SKM-1 (cell line): ENCODE measurements around the gene DDX25.

Experiments
- DNase-seq: peaks from one replicate; lab custom pipeline; 2025; ENCODE audit not compliant: unreplicated experiment; lab: John Stamatoyannopoulos, UW

Gene DDX25

DNA sequence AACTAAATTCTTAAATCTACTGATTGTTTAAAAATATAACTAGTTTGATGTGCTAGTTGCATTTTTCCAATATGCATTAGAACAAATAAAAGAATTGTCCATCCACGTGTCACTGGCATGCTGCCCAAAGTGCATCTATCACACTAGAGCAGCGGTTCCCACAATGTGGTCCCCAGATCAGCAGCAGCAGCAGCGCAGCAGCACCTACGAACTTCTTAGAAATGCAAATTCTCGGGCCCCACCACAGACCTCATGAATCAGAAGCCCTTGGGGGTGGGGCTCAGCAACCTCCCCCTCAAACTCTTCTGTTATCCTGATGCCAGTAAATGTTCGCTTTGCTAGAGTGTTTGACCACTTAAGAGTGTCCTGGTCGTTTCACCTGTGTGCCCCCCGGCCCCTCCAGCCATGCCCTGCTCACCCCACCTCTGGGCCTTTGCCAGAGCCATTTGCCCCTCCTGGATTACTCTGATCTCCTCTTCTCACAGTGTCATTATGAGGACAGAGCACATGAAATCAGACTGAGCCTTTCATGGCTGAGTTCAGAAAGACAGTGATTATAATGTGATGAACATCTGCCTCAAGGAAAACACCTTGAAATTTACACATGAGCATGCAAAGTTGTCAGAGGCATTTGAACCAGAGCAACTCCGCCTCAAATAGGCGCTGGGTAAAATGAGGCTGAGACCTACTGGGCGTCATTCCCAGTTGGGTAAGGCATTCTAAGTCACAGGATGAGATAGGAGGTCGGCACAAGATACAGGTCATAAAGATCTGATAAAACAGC lies 28.9 kb downstream of the DDX25 start:
- no peak for DNase-seq

DNA sequence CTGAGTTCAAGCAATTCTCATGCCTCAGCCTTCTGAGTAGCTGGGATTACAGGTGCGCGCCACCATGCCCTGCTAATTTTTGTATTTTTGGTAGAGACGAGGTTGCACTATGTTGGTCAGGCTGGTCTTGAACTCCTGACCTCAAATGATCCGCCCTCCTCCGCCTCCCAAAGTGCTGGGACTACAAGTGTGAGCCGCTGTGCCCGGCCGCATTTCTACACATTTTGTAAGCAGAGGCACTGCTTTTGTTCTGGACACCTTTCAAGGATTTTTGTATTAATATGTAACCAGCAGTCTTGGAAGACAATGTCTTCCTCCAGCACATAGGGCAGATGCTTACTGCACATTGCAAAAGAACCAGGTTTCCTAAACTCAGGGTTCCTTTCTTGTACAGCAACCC lies 30.2 kb downstream of the DDX25 start:
- no peak for DNase-seq

DNA sequence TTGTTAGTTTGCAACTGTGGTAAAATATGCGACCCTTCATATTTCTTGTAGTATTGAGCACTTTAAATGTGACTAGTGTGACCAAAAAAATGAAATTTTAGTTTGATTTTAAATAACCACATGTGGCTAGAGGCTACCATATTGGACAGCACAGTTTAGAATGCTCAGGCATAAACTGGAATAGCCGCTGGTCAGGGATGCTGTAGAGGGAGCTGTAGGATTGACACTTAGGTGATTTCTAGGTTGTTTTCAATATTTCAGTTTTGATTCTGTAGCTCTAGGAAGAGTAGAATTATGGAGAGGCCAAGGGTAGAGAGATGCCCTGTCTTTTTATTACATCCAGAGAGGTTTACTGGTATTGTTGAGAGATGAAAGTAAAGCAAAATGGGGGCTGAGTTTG lies 30.7 kb downstream of the DDX25 start:
- DNase-seq = no peak

DNA sequence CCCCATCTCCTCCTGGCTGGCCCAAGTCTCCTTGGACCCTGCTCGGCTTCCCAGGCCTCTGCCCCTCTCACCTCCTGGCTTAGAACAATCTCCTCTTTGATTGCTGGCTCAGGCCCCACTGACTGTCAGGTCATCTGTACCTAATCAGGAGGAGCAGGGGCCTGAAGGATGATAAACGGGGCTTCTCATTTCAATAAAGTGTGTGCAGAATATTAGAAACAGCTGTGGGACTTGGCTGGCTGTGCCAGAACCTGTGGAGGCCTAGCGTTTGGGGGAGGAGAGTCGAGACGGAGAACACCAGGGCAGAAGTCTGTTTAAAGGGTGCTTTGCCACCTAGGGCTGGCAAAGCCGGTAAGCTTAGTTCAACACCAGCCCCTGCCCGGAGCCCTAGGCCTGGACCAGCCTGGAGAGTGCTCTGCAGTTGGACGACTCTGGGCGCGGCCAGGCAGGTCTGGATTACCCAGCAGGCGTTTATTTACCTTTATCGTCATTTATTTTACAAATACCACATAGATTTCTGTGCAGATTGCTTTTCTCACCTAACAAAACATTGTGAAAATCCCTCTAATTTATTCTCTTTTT lies 31.4 kb downstream of the DDX25 start:
- DNase-seq = no peak

DNA sequence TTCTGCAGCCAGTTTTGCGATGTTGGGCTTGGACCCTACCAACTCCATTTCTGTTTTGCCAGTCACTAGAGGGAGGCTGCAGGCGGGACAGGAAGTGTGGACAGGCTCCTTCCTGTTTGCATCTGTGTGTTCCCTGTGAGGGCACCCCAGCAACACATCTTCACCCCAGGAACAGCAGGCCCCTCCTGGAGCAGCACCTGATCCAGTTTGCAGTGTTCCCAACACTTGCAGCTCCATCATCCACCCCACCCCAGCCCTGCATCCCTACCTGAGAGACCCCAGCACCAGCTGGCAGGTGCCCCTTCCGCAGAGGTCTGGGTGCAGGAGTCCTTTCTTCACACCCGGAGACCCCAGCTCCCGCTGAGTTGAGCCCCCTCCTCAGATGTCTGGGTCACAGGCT lies 34.1 kb downstream of the DDX25 start:
- no peak for DNase-seq

DNA sequence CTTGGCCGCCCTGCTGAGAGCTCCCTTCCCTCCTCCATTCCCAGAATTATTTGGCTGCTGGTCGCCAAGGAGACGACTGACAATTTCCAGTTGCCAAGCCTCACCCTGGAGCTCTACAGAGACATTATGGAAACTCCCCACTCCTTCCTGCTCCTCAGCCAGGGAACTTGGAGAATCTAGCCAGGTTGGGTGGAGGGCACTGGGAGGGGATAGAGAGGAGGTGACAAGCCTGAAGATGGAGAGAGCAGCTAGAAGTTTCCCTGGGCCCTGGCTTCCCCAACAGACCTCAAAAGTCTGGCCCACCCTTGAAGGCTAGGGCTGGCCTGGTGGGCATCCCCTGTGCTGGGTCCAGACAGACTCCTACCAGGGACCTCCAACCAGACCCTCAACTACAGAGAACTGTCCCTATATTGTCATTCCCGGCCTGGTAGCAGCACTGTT lies 34.8 kb downstream of the DDX25 start:
- no peak for DNase-seq

DNA sequence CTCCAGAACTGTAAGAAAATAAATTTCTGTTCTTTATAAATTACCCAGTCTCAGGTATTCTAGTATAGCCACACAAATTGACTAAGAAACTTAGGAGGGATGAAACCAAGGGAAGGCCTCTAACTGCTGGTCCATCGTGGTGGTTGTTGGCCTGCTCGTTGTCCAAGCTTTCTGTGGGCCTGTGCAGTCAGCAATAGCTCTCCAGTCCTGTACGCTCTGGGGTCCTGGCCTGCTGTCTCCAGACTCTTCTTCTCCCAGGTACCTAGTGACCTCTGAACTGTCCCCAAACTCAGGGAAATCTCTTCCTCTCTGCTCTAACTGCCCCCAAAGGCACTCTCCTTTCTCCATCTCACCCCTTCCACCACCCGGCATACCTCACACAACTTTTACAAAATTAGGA lies 35.8 kb downstream of the DDX25 start:
- no peak for DNase-seq

DNA sequence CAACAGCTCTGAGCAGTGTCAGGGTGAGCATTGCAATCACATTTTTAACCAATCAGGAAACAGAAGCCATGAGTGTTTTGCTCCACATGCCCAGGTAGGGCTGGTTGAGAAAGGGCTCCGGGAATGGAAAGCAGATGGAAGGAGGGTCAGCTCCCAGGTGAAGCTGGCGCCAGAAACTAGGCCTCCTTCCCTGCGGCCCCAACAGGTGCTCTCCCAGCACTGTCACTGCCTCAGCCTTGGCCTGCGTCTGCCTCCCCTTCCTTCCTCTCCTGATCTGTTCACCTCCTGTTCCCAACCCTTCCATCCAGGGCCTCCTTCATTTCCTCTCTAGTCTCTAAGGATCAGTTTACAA lies 36.9 kb downstream of the DDX25 start:
- DNase-seq = no peak

DNA sequence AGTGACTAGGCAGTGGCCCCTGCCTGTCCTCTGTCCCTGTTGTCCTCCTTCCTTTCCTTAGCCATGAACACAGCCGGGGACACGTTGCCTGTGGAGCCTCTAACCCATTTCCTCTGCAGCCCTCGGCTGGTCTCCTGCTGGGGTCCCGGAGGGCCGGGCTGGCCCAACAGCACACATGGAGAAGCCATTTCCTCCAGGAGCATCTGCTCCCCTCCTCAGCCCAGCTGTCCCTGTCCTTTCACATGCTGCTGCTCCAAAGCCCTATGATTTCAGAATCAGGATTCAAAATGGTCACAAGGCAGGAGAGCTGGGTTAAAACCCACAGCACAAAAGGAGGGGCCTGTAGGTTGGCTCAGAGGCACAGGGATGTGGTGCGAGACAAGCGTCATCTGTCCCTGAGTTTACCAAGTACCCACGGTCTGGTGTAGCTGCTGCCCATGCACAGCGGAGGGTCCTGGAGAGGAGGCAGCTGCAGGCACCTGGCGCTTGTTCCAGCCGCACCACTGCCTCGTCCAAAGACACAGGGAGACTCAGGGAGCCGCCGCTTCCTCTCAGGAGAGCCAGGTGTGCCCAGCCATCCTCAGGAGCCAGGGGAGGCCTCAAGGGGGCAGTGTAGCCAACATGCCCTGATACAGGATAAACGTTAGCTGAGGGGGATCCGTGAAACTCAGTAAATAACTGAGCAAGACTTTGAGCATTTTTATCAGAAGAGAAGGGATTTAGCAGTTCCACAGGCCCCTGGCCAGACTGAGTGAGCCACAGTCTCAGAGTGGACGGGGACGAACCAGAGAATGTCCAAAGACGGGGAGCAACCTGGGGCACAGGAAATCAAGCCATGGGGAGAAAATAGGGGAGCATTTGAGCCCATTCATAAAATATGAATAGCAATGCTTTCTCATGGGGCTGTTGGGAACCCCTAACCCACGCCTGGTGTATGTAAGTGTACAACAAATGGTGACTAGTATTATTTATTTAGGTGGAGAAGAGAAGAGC lies 37.6 kb downstream of the DDX25 start:
- DNase-seq = no peak

DNA sequence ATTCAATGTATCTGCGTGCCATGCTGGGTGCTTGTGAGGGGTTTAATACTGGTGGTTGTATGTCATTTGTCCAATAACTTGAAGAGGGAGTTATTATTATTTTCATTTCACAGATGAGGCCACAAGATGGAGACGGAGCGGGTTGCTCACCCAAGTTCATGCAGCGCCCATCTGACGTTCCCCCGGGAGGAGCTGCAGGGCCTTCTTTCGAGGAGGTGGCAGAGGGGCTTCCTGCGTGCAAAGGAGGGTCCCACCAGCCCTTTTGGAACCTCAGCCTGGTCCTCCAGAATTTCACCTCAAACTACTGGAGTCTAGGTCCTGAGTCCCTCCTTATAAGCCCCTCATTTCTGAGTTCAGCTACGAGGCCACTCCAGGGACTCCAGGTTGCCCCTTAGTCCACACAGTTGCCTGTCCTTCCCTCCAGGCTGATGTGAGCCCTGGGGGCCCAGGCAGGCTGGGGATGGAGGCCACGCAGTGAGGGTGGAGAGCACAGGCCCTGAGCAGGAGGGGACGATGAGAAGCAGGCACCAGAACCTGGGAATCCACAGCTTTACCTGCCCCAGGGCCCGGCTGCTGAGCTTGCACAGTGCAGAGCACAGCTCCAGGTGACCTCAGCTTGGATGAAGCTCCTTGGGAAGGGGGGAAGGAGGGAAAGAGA lies 38.6 kb downstream of the DDX25 start:
- DNase-seq = no peak

DNA sequence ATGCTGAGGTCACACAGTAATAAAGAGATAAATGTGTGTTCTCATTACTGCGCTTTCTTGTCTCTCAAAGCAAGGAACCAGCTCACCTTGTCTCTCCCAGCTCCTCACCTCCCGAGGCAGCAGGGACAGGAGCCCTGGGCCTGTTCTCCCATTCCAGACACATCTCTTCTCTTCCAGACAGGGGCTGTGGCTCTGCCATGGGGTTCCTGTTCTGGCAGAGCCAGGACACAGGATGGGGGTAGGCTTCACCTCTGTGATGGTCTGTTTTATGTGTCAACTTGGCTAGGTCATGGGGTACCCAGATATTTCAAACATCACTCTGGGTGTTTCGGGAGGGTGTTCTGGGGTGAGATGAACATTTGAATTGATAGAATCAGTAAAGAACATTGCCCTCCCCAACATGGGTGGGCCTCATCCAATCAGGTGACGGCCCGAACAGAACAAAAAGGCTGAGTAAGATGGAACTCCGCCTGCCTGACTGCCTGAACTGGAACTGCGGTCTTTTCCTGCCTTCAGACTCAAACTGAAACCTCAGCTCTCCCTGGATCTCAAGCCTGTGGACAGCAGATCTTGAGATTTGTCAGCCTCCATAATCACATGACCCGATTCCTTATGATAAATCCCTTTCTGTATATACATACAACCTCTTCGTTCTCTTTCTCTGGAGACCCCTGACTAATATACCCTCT lies 39.5 kb downstream of the DDX25 start:
- no peak for DNase-seq

DNA sequence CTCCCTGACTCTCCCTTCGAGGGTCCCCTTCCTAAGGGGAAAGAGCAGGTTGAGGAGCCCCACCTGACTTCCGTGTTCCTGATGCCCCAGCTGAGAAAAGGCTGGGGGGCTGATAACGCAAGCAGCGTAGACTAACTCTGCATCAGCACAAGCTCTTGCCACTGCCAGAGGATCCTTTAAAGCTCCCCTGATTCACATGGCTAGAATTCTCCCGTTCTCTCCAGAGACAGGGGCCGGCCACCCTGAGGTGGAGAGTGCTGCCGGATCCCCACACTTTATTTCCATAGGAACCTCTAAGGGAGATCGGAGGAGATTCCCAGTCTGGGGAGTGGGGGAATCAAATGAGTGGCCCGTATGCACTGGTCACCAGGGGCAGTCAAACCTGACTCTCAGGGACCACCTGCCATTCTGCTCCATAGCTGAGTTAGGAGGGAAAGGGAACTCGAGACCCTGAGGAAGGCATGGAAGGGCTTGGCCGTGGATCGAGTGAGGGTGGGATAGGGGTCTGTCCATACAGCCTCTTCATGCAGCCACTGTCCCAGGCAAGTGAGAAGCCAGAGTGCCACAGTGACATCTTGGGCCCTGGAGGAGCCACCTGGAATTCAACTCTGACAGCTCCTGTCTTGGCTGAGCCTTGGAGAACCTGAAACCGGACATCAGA lies 40.2 kb downstream of the DDX25 start:
- DNase-seq = no peak

DNA sequence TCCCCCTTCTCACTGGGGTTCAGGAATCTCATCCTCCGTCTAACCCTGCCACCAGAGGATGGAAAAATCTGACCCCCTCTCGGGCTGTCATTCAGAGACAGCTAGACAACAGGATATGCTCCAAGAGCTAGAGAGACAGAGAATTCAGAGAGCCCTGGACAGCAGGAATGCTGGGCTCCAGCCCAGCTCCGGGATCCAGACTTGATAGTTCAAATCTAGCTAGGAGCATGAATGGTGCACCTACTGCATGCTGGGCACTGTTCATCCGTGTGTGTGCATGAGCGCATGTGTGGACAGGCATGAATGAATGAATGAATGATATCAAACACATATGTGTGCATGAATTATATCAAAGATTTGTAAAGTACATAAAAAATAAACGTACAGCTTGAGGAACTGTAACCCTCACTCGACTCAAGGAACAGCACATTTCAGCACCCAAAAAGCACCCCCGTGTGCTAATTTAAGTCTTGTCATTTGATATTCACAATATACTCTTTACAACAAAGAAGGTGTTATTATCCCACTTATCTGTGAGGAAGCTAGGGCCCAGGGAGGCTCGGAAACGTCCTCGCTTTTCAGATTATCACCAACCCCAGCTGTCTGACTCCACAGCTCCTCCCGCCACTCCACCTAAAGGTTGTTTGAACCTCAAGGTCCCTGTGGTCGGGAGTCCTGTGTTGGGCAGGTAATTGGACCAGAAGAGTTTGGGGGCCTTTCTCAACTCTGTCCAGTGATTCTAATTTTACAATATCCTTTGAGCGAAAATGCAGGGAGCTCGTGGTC lies 40.9 kb downstream of the DDX25 start:
- DNase-seq = no peak

DNA sequence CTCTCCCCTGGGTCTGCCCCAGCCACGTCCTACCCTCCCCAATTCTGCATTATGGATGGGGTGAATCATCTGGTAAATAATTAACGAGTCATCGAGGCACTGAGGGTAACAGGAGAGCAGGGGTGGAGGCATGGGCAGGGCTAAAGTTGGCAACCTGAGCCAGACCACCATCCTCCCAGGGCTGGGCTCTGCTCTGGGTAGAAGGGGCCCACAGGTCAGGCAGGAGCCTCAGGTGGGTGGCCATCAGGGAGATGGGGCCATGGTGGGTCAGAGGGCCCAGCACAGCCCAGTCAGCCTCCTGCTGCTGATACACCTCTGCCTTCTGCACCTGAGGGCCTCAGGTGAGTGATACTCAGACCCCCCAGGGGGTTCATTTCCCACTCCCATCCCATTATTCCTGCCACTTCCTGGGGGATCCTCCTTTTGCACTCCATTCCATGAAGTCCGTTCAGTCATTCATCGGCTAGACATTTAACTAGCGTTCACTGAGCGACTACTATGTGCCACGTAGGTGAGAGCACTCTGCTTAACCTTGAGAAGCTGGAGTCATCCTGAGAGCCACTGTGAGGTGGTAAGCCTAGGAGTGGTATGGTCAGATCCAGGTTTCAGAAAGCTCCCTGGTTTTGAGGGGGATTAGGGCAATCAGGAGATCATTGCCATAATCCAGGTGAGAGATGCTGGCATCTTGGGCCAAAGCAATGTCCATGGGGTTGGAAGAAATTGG lies 41.7 kb downstream of the DDX25 start, which contains the start of gene VSIG10L2:
Gene VSIG10L2 (plus strand): TSS at position 248 of the 724 bp plus-strand sequence. CDS start 12 bp downstream, at position 260.
- no peak for DNase-seq

DNA sequence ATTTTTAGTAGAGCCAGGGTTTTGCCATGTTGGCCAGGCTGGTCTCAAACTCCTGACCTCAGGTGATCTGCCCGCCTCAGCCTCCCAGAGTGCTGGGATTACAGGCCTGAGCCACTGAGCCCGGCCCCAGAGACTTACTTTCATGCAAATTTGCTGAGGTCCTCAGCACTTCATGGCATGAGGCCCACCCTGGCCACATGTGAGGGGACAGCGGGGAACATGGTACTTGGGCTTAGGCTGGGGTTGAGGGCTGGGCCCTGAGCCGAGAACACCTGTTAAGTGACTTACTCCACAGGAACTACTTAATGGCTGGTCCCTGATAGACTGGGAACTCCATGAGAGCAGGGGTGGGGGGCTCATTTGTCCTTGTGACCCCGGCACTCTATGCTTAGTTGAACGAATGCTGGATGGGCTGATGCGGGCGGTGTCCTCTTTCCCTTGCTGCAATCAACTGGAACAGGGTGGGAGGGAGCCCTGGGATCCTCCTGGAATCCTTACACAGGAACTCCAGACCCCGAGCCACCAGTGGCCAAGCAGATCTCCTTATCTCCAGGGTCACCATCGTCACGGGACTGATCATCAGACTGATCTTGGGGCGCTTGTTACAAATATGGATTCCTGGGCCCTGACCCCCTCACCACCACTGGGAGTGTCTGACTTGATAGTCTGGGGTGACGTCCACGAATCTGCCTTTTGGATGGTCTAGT lies 42.6 kb downstream of the DDX25 start:
- DNase-seq = no peak

DNA sequence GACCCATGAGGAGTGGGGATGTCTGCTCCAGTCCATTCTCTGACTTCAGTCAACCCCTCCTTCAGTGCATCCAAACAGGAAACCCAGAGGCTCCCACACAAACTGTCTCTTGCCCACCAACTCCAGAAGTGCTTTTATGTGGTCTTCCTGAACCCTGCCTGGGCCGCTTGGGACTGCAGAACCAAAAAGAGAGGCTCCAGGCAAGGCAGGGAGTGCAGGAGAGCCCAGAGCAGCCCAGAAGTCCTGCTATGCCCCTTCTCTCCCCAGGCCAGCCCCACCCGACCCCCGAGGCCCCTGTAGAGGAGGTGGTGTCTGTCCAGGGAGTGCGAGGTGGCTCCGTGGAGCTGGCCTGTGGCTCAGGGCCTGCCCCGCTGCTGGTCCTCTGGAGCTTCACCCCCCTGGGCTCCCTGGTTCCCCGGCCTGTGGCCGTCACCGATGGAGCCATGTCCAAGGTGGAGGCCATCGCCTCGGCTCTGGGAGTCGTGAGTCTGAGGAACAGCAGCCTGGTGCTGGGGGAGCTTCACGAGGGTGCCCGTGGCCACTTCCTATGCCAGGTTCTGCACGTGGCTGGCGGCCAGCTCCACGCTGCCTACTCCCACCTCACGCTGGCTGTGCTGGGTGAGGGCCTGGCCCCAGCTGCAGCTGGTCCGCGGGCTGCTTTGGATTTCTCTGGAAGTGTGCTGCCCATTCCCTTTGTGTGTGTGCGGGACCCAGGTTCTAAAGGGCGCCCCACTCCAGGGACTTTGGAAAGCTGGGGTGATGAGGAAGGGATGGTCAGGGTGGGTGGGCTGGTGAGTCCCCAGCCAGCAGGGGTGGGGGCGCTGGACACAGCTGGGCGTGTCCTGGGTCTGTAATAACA lies 43.3 kb downstream of the DDX25 start:
- DNase-seq = no peak
